GM18519 (cell line): ENCODE measurements around the gene SCMH1.

Source experiments
- ATAC-seq: cut with Tn5 transposase; IDR thresholded peaks from one replicate; pipeline ENCODE4 v1.9.1; 2021; ENCODE audit warnings: mild to moderate bottlenecking, moderate library complexity; ENCODE audit not compliant: unreplicated experiment, low FRiP score

Gene SCMH1

GRCh38 chr1:41037116-41037903, 204.8 kb downstream of the SCMH1 start:
- ATAC-seq: no peak

- no peak for ATAC-seq
Observed at GRCh38 chr1:41033272-41033671, 208.8 kb downstream of the SCMH1 start.

GRCh38 chr1:41032147-41032546, 210.0 kb downstream of the SCMH1 start:
- no peak for ATAC-seq

DNA sequence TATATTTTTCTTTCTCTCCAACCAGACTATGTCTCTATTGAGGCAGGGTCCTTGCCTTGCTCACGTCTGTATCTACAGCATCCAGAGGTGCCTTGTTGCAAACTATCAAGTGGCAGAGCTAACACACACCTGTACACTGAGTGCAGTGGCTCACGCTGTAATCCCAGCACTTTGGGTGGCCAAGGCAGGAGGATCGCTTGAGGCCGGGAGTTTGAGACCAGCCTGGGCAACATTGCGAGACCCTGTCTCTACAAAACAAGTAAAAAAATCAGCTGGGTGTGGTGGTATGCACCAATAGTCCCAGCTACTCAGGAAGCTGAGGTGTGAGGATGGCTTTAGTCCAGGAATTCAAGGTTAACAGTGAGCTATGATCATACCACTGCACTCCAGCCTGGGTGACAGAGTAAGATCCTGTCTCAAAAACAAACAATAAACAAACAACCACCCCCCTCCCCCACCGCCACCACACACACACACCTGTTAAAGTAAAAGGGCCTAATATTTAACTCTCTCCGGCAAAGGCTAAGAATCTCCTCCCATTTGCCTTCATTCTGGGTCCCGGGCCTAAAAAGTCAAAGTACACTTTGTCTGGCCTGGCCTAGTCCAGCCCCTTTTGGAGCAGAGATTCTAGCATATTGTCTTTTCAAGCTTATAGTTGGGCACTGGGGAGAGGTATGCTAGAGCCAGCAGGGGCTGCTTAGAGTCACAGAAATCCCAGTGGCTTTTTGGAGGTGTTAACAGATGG, 211.1 kb downstream of the SCMH1 start:
- ATAC-seq: no peak

DNA sequence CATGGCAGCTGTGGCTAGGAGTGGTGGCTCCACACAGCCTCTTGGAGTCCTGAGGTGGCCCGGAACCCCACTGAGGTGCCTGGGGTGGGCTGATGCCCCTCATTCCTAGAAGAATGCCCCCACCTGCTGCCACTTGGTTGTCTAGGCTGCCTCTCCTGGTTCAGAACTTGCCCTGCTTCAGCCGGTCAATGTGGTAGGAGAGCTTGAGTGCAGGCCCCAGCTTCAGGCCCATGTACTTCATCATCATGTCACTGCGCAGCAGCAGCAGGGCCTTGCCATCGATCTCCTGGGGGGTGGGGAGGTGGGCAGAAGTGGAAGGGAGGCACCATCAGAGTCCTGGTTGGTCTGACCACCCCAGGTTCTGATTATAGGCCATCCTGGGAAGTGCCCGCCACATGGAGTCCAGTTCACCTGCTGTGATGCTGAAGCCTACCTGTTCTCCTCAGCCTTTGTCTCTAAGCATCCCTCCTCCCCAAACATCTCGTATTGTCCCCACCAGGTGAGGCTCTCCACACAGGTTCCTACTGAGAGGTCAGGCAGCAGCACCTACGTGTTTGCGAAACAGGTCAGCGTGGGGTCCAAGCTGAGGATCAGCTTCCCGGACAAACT, 214.0 kb downstream of the SCMH1 start:
- no peak for ATAC-seq

GRCh38 chr1:41025979-41026819, 215.9 kb downstream of the SCMH1 start:
- ATAC-seq: no peak

DNA sequence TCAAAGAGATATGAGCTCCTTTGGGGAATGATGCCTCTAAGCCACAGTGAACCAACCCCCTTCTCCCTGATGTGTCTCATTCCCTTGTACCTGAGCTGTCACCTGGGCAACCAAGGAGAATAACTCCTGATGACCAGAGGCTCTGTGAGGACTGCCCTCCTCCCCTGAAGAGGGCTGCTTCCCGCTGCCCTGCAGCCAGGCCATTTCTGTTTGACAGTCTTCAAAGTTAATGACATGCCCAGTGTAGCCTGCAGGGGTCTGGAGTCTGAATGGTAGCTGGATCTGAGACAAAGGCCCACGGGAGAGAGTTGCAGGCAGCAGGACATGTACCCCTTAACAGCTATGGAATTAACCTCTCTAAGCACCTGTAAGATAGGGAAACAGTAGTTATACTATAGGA, 217.2 kb downstream of the SCMH1 start:
- ATAC-seq: no peak

GRCh38 chr1:41023279-41023990, 218.7 kb downstream of the SCMH1 start:
- ATAC-seq: no peak

- ATAC-seq: no peak
Observed at GRCh38 chr1:41022424-41022823, 219.7 kb downstream of the SCMH1 start.

DNA sequence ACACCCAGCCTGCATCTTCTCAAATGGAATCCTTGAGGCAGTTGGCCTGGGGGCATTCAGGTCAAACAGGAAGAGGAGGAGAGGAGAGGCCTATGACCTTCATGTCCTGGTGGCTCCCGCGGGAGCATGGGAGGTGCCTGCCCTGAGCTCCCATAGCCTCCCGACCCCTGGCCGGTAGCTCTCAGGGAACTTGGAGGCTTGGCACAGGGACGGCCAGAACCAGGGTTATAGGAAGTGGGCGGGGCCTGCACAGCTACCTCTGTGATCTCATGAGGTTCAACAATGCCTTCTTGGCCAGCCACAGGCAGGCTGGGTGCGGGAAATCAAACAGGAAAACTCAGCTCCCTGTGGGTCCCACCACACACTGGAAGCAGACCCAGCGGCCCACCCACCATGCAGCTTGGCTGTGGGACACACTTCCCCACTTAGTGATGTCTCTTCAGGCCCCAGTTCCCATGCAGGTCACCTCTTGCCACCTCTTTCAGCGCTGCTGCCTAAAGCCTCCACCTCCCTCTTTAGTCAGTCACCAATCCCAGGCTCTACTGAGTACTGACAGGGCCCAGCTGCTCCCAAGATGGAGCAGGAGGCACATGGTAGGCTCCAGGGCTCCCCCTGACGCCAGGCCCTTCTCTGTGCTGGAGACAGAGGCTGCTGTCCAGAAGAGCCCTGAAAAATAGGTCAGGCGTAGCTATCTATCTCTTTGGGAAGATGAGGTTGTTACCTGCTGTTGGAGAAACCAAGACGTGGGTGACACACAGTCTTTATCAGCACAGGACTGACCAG, 220.4 kb downstream of the SCMH1 start, which contains the start of gene SLFNL1:
SLFNL1 (minus strand) TSS at position 200 of the 783 bp plus-strand sequence. CDS start 1,065 bp downstream, outside the sequence.
- no peak for ATAC-seq

- no peak for ATAC-seq
Observed at GRCh38 chr1:41020654-41021053, 221.5 kb downstream of the SCMH1 start.

DNA sequence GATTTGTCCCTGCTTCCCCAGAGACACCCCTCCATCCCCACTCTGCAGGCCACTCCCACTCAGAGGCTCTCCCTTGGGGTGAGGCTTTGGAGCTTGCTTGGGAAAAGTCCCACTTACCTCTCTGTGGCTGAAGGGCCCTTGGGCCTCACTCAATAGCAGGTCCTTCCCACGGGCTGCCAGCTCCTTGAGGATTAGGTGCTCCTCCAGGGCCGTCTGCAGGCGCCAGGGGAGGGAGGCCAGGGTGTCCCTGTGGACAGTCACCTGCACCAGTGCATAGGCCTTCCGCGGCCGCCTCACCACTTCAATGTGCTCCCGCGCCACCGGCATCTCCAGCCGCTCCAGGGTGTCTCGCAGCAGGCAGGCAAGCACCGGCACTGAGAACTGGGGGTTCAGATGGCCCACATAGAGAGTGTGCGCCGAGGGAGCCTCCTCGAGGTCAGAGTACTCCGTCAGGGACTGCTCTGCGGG, 222.0 kb downstream of the SCMH1 start:
- ATAC-seq: no peak

- ATAC-seq: no peak
Observed at GRCh38 chr1:41019353-41019745, 222.8 kb downstream of the SCMH1 start.

GRCh38 chr1:41018018-41018410, 224.1 kb downstream of the SCMH1 start:
- ATAC-seq: no peak

GRCh38 chr1:41017141-41018017, 224.7 kb downstream of the SCMH1 start:
- ATAC-seq: no peak

DNA sequence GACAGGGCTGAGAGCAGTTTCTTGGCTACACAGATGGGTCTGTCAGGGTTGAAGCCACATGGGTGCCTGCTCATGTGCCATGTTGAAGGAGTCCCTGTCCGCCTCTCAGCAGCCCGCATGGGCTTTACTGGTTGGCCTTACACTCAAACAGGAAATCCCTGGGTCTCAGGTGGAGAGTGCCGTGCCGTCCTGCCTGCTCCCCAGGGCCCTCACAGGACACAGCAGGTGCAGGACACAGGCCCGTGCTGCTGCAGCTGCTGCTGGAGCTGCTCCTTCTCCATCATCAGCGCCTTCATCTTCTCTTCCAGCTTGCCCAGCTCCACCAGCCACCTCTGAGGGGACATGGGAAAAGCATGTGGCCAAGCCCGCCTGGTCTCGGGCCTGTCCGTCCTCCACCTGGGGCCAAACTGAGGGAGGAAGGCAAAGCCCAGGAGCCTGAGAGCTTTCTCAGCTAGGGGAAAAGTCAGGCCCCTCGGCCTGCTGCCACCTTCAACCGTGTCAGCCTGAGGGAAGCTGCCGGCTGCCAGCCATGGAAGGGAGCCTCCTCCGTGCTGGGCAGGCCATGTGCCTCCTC, 226.1 kb downstream of the SCMH1 start:
- no peak for ATAC-seq

GRCh38 chr1:41015281-41015896, 226.7 kb downstream of the SCMH1 start:
- ATAC-seq: no peak
